HepG2 (cell line): ENCODE results near the gene EBF4. TPM values are rescaled to one million over a fixed set of nuclear protein-coding genes. Genes with fewer than 3 reads are reported as not detected.

Source experiments
- CCDC6 ChIP-seq: sonication (generic); formaldehyde crosslinking; IDR thresholded peaks from 2 replicates; pipeline ENCODE4 v1.8.1; 2022; ENCODE audit warnings: mild to moderate bottlenecking, missing genetic modification reagents, moderate library complexity
- FOXM1 ChIP-seq: sonication (generic); formaldehyde crosslinking; IDR thresholded peaks from 2 replicates; pipeline ENCODE4 v1.5.0; 2020; ENCODE audit warnings: missing genetic modification reagents
- HMG20B ChIP-seq: conservative IDR thresholded peaks from 2 replicates; pipeline ENCODE4 v1.6.1; 2016; ENCODE audit warnings: missing genetic modification reagents, missing compliant biosample characterization
- HNF4G ChIP-seq, 2 experiments: sonication (generic) in 1 of 2; formaldehyde crosslinking in 1 of 2; IDR thresholded peaks; 2 replicates each; pipeline versions ENCODE4 v1.4.0 to v1.6.1; 2011 to 2020; ENCODE audit warnings: borderline replicate concordance in 2 of 2, low read depth in 2 of 2, mild to moderate bottlenecking in 2 of 2, low read length in 1 of 2, missing genetic modification reagents in 1 of 2, moderate library complexity in 1 of 2
- JUN ChIP-seq: sonication (generic); formaldehyde crosslinking; IDR thresholded peaks from 2 replicates; pipeline ENCODE4 v1.4.0; 2020; ENCODE audit warnings: mild to moderate bottlenecking, missing genetic modification reagents
- KAT2B ChIP-seq: fragments of 150-350 bp; IDR thresholded peaks from 2 replicates; pipeline ENCODE4 v1.6.1; 2014; ENCODE audit warnings: low read depth, low read length, borderline replicate concordance
- KDM4B ChIP-seq: sonication (generic); formaldehyde crosslinking; IDR thresholded peaks from 2 replicates; pipeline ENCODE4 v1.4.0; 2020; ENCODE audit warnings: missing genetic modification reagents
- MEIS2 ChIP-seq: sonication (generic); formaldehyde crosslinking; IDR thresholded peaks from 2 replicates; pipeline ENCODE4 v1.9.0; 2021; ENCODE audit warnings: mild to moderate bottlenecking, missing genetic modification reagents
- NR1H2 ChIP-seq: sonication (generic); formaldehyde crosslinking; IDR thresholded peaks from 2 replicates; pipeline ENCODE4 v1.8.1; 2022; ENCODE audit warnings: low read depth, missing genetic modification reagents, borderline replicate concordance
- PAWR ChIP-seq: sonication (generic); formaldehyde crosslinking; IDR thresholded peaks from 2 replicates; pipeline ENCODE4 v1.4.0; 2020; ENCODE audit warnings: missing genetic modification reagents, mild to moderate bottlenecking, borderline replicate concordance
- POLR2AphosphoS5 ChIP-seq: IDR thresholded peaks from 2 replicates; pipeline ENCODE4 v1.6.1; 2012; ENCODE audit warnings: low read depth, low read length
- RXRB ChIP-seq: IDR thresholded peaks from 2 replicates; pipeline ENCODE4 v1.6.1; 2016; ENCODE audit warnings: borderline replicate concordance, missing genetic modification reagents, missing compliant biosample characterization
- ZBTB38 ChIP-seq: sonication (generic); formaldehyde crosslinking; IDR thresholded peaks from 2 replicates; pipeline ENCODE4 v1.5.1; 2020; ENCODE audit warnings: mild to moderate bottlenecking, missing genetic modification reagents
- ZFP1 ChIP-seq: IDR thresholded peaks from 2 replicates; pipeline ENCODE4 v1.6.1; 2016
- ZFP36 ChIP-seq: fragments of 150-350 bp; IDR thresholded peaks from 2 replicates; pipeline ENCODE4 v1.6.1; 2018; ENCODE audit warnings: borderline replicate concordance, low read length, low read depth; ENCODE audit not compliant: partially characterized antibody
- ZNF510 ChIP-seq: sonication (generic); formaldehyde crosslinking; IDR thresholded peaks from 2 replicates; pipeline ENCODE4 v1.4.0; 2020; ENCODE audit warnings: low read depth, mild to moderate bottlenecking, missing genetic modification reagents
- ZNF530 ChIP-seq: sonication (generic); formaldehyde crosslinking; IDR thresholded peaks from 2 replicates; pipeline ENCODE4 v1.5.0; 2020; ENCODE audit warnings: low read depth, mild to moderate bottlenecking, missing genetic modification reagents
- ZNF563 ChIP-seq: sonication (generic); formaldehyde crosslinking; IDR thresholded peaks from 2 replicates; pipeline ENCODE4 v1.8.0; 2022; ENCODE audit warnings: mild to moderate bottlenecking, moderate library complexity, missing genetic modification reagents
- polyA plus RNA-seq, 8 experiments: library from polyadenylated mRNA; depleted of rRNA in 3 of 8; stranded (reverse) in 7 of 8; unstranded in 1 of 8; fragments of >200 nt; fragmentation: Illumina TruSeq in 4 of 8; extraction: Trizol in 4 of 8; gene quantifications; 2 replicates each; pipeline versions ENCODE4 v1.2.1 to v1.2.3, GENCODE V29; 2011 to 2016; ENCODE audit warnings: low read depth in 4 of 8, missing spikeins in 1 of 8, mixed read lengths in 1 of 8; ENCODE audit not compliant: insufficient read depth in 1 of 8
- total RNA-seq, 5 experiments: library from RNA; depleted of rRNA; stranded (reverse); fragments of >200 nt; fragmentation: Illumina TruSeq; extraction: Trizol; gene quantifications; 2 replicates each; pipeline ENCODE4 v1.2.3, GENCODE V29; 2016; ENCODE audit warnings: low read depth in 1 of 5
- TF ChIP-seq, protein P1 (sequence below): sonication (generic); formaldehyde crosslinking; IDR thresholded peaks from 2 replicates; pipeline ENCODE4 v1.8.0; 2022; ENCODE audit warnings: missing genetic modification reagents, mild to moderate bottlenecking, borderline replicate concordance
- TF ChIP-seq, protein P2 (sequence below): IDR thresholded peaks from 2 replicates; pipeline ENCODE4 v1.6.1; 2016; ENCODE audit warnings: missing genetic modification reagents, missing compliant biosample characterization
- TF ChIP-seq, protein P3 (sequence below): sonication (generic); formaldehyde crosslinking; IDR thresholded peaks from 2 replicates; pipeline ENCODE4 v1.8.1; 2023; ENCODE audit warnings: missing genetic modification reagents, inconsistent platforms, borderline replicate concordance
- TF ChIP-seq, protein P4 (sequence below): IDR thresholded peaks from 2 replicates; pipeline ENCODE4 v1.6.1; 2016; ENCODE audit warnings: missing compliant biosample characterization, missing genetic modification reagents, borderline replicate concordance
- TF ChIP-seq, protein P5 (sequence below): sonication (generic); formaldehyde crosslinking; IDR thresholded peaks from 2 replicates; pipeline ENCODE4 v1.4.0; 2020; ENCODE audit warnings: mild to moderate bottlenecking, missing genetic modification reagents

EBF4 gene
- total and polyA plus RNA-seq, 2 of the 13 experiments (the other 11 are each of a cell fraction or from before 2014, with no cell fraction given) = 0.84 to 2.2 TPM

DNA sequence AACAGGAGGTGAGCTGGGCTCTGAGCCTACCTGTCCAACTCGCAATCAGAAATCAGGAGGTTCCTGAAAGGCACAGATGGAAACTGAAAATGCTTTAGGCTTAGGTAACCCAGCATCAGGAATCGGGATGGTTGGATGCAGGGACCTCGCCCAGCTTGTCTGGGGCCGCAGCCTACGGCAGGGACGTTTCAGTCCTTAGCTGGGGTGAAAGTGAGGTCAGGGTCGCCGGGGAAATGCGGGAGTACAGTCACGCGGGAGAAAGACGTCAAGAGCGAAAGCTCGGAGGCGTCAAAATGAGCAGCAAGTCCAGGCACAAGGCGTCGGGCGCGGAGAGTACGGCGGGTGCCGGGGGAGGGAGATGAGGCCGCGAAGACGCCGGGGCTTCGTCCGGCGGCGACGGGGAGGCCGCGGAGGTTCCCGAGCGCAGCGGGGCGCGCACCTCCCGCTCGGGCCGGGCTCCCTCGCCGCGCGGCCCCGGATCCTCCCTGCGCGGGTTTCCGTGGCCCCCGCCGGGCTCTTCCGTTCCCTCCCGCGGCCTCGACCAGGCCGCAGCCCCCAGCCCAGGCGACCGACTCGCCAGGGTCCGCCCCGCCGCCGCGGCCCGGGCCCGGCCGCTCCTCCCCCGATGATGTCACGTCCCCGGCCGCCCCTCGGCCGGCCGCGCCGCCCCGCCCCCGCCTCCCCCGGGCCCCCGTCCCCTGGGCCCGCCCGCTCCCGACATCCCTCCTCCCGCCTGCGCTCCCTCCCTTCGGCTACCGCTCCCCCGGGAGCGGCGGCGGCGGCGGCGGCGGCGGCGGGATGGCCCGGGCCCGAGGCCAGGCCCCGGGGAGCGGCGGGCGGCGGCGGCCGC is at the start of gene EBF4 (continued):
- TF ChIP-seq NR1H2 (no peak), ZBTB38 (CRISPR knock-in tag) (peak; percentile 45; the same call in 1 of the 2 replicates), CCDC6 (CRISPR knock-in tag) (peak; percentile 36; the same call in 1 of the 2 replicates), MEIS2 (no peak; the same call in 1 of the 2 replicates), HMG20B (peak; percentile 58; the same call in 1 of the 2 replicates), HNF4G (IDR thresholded peaks at IDR 0.05; ENCODE audit: borderline replicate concordance, low read depth, low read length) (no peak), HNF4G (CRISPR knock-in tag; IDR thresholded peaks at IDR 0.05; ENCODE audit: borderline replicate concordance, low read depth) (no peak), FOXM1 (CRISPR knock-in tag) (no peak), ZNF530 (CRISPR knock-in tag) (0 out of 2 replicates have a peak, but pooled peaks have one; percentile 40), ZNF563 (CRISPR knock-in tag) (no peak; the same call in none of the 2 replicates), KAT2B (no peak), ZNF510 (CRISPR knock-in tag) (no peak), ZFP1 (CRISPR knock-in tag) (no peak), KDM4B (CRISPR knock-in tag) (no peak), RXRB (CRISPR knock-in tag) (peak; percentile 75), ZFP36 (no peak), PAWR (CRISPR knock-in tag) (no peak), JUN (no peak), POLR2AphosphoS5 (no peak)
- TF ChIP-seq, protein P1, sequence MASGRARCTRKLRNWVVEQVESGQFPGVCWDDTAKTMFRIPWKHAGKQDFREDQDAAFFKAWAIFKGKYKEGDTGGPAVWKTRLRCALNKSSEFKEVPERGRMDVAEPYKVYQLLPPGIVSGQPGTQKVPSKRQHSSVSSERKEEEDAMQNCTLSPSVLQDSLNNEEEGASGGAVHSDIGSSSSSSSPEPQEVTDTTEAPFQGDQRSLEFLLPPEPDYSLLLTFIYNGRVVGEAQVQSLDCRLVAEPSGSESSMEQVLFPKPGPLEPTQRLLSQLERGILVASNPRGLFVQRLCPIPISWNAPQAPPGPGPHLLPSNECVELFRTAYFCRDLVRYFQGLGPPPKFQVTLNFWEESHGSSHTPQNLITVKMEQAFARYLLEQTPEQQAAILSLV (CRISPR knock-in tag) = peak; percentile 44
- TF ChIP-seq, protein P2, sequence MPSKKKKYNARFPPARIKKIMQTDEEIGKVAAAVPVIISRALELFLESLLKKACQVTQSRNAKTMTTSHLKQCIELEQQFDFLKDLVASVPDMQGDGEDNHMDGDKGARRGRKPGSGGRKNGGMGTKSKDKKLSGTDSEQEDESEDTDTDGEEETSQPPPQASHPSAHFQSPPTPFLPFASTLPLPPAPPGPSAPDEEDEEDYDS (CRISPR knock-in tag) = no peak
- TF ChIP-seq, protein P3, sequence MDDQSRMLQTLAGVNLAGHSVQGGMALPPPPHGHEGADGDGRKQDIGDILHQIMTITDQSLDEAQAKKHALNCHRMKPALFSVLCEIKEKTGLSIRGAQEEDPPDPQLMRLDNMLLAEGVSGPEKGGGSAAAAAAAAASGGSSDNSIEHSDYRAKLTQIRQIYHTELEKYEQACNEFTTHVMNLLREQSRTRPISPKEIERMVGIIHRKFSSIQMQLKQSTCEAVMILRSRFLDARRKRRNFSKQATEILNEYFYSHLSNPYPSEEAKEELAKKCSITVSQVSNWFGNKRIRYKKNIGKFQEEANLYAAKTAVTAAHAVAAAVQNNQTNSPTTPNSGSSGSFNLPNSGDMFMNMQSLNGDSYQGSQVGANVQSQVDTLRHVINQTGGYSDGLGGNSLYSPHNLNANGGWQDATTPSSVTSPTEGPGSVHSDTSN (CRISPR knock-in tag) = 0 out of 2 replicates have a peak, but pooled peaks have one; percentile 25
- TF ChIP-seq, protein P4, sequence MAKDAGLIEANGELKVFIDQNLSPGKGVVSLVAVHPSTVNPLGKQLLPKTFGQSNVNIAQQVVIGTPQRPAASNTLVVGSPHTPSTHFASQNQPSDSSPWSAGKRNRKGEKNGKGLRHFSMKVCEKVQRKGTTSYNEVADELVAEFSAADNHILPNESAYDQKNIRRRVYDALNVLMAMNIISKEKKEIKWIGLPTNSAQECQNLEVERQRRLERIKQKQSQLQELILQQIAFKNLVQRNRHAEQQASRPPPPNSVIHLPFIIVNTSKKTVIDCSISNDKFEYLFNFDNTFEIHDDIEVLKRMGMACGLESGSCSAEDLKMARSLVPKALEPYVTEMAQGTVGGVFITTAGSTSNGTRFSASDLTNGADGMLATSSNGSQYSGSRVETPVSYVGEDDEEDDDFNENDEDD (CRISPR knock-in tag) = peak; percentile 91; the same call in 1 of the 2 replicates
- TF ChIP-seq, protein P5, sequence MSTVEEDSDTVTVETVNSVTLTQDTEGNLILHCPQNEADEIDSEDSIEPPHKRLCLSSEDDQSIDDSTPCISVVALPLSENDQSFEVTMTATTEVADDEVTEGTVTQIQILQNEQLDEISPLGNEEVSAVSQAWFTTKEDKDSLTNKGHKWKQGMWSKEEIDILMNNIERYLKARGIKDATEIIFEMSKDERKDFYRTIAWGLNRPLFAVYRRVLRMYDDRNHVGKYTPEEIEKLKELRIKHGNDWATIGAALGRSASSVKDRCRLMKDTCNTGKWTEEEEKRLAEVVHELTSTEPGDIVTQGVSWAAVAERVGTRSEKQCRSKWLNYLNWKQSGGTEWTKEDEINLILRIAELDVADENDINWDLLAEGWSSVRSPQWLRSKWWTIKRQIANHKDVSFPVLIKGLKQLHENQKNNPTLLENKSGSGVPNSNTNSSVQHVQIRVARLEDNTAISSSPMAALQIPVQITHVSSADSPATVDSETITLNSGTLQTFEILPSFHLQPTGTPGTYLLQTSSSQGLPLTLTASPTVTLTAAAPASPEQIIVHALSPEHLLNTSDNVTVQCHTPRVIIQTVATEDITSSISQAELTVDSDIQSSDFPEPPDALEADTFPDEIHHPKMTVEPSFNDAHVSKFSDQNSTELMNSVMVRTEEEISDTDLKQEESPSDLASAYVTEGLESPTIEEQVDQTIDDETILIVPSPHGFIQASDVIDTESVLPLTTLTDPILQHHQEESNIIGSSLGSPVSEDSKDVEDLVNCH (CRISPR knock-in tag) = no peak
